PC-9 (cell line): ENCODE data around the gene VAT1L. TPM values are rescaled to one million over a fixed set of nuclear protein-coding genes. Genes with fewer than 3 reads are reported as not detected.

Source experiments
- BruUV-seq: library from RNA; stranded (reverse); fragments of 400-500 nt; replicated peaks from 2 replicates; lab custom pipeline; 2021; lab: Mats Ljungman, UMichigan
- CTCF ChIA-PET: fragments of 300-600 bp; sonication (Branson Sonifier 250); formaldehyde crosslinking; loops from one replicate; lab custom pipeline; 2022; ENCODE audit warnings: antibody characterized with exemption; lab: Charles Lee
- POLR2A ChIA-PET: fragments of 300-600 bp; sonication (Branson Sonifier 250); formaldehyde crosslinking; loops from one replicate; lab custom pipeline; 2022; ENCODE audit warnings: antibody characterized with exemption; ENCODE audit not compliant: unreplicated experiment; lab: Charles Lee
- DNase-seq, 2 experiments: peaks; one replicate each; pipeline versions ENCODE4 v3.0.0 to v3.0.0-alpha.2; 2015 to 2022; ENCODE audit warnings: mixed read lengths in 1 of 2
- H2AFZ ChIP-seq: fragments of 200-600 bp; sonication (generic); 2 replicates; pipeline ENCODE4 v1.8.1; 2017; ENCODE audit warnings: antibody characterized with exemption
- H3F3A ChIP-seq: fragments of 200-600 bp; sonication (generic); 2 replicates; pipeline ENCODE4 v1.8.1; 2017; ENCODE audit warnings: antibody characterized with exemption, mild to moderate bottlenecking, low read depth; ENCODE audit not compliant: insufficient read depth
- H3K27ac ChIP-seq: fragments of 200-600 bp; sonication (generic); 2 replicates; pipeline ENCODE4 v1.6.1; 2016; ENCODE audit warnings: mixed run types
- H3K27me3 ChIP-seq: fragments of 200-600 bp; sonication (generic); 2 replicates; pipeline ENCODE4 v1.6.1; 2016; ENCODE audit warnings: low read depth, mixed run types; ENCODE audit not compliant: insufficient read depth
- H3K36me3 ChIP-seq: fragments of 200-600 bp; sonication (generic); 2 replicates; pipeline ENCODE4 v1.6.1; 2016; ENCODE audit warnings: low read depth, mixed run types
- H3K4me1 ChIP-seq: fragments of 200-600 bp; sonication (generic); replicated peaks from 2 replicates; pipeline ENCODE4 v1.6.1; 2016; ENCODE audit warnings: mixed run types; ENCODE audit not compliant: insufficient read depth
- H3K4me2 ChIP-seq: fragments of 200-600 bp; sonication (generic); 2 replicates; pipeline ENCODE4 v1.6.1; 2017; ENCODE audit warnings: mixed run types
- H3K4me3 ChIP-seq: fragments of 200-600 bp; sonication (generic); 2 replicates; pipeline ENCODE4 v1.6.1; 2016; ENCODE audit warnings: mixed run types
- H3K79me2 ChIP-seq: fragments of 200-600 bp; sonication (generic); 2 replicates; pipeline ENCODE4 v1.6.1; 2017; ENCODE audit warnings: low read depth, mixed run types
- H3K9me2 ChIP-seq: fragments of 200-600 bp; sonication (generic); 2 replicates; pipeline ENCODE4 v1.8.1; 2017; ENCODE audit warnings: mild to moderate bottlenecking; ENCODE audit not compliant: insufficient read depth
- H3K9me3 ChIP-seq: fragments of 200-600 bp; sonication (generic); 2 replicates; pipeline ENCODE4 v1.8.1; 2016; ENCODE audit warnings: low read depth; ENCODE audit not compliant: insufficient read depth
- H4K20me1 ChIP-seq: fragments of 200-600 bp; sonication (generic); 2 replicates; pipeline ENCODE4 v1.8.1; 2017; ENCODE audit not compliant: insufficient read depth
- EZH2 ChIP-seq: fragments of 200-600 bp; sonication (generic); IDR thresholded peaks from 2 replicates; pipeline ENCODE4 v1.8.0; 2017; ENCODE audit warnings: antibody characterized with exemption, low read depth
- intact Hi-C: fragments of 100-400 bp; cut with micrococcal nuclease; formaldehyde crosslinking; loops from one replicate; pipeline ENCODE4 v1.10.0; 2022; ENCODE audit not compliant: unreplicated experiment
- total RNA-seq: library from RNA; stranded (reverse); gene quantifications from 2 replicates; pipeline ENCODE4 v1.2.3, GENCODE V29; 2021
- TF ChIP-seq, protein P1 (sequence below): fragments of 200-600 bp; sonication (generic); conservative IDR thresholded peaks from 2 replicates; pipeline ENCODE4 v1.6.1; 2017; ENCODE audit warnings: mixed run types, antibody characterized with exemption, mild to moderate bottlenecking, moderate library complexity

Gene VAT1L
- total RNA-seq, 1 experiment from 2014 or later: not detected

DNA sequence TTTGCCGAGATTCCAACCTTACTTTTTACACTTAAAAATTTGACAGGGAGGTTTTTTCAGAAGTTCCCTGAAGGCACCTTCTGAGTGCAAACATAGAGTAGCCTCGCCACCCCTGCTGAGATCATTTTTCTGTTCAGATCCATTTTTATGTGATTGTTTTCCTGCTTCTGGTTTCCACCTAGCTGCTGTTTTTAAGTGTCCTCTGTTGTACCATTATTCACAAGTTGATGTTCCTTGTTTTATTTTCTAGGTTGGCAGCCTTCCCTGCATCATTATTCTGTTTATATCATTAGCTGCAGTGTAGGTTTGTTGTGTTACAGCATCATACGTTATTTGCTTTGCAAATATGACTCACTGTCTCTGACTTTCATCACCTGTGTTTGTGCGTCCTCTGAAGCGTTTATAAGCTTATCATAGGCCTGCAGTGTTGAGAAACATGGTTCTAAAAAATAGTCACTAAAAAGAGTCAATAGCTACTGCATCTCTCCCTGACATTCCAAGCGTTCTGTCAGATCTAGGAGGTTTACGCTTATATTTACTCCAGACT is 117.1 kb downstream of the VAT1L start:
- no peak for DNase-seq
- intact Hi-C loops: no loop called here
- BruUV-seq: no TSS peak
- POLR2A ChIA-PET: no interaction called here
- Histone ChIP-seq H4K20me1 (no peaks in the 10 kb centered on the region), H3K4me1 (no peaks in the 10 kb centered on the region), H3K4me3 (no peak overlapping the region), H3K9me3 (no peaks in the 10 kb centered on the region), H3K27ac (no peak overlapping the region), H3K79me2 (no peaks in the 10 kb centered on the region), H3K9me2 (no peaks in the 10 kb centered on the region), H3K27me3 (peaks cover 8% of the 10 kb centered on the region), H3F3A (no peaks in the 10 kb centered on the region), H3K4me2 (no peak overlapping the region), H3K36me3 (no peaks in the 10 kb centered on the region), H2AFZ (no peak overlapping the region)
- no peak for TF ChIP-seq EZH2
- TF ChIP-seq, protein P1, sequence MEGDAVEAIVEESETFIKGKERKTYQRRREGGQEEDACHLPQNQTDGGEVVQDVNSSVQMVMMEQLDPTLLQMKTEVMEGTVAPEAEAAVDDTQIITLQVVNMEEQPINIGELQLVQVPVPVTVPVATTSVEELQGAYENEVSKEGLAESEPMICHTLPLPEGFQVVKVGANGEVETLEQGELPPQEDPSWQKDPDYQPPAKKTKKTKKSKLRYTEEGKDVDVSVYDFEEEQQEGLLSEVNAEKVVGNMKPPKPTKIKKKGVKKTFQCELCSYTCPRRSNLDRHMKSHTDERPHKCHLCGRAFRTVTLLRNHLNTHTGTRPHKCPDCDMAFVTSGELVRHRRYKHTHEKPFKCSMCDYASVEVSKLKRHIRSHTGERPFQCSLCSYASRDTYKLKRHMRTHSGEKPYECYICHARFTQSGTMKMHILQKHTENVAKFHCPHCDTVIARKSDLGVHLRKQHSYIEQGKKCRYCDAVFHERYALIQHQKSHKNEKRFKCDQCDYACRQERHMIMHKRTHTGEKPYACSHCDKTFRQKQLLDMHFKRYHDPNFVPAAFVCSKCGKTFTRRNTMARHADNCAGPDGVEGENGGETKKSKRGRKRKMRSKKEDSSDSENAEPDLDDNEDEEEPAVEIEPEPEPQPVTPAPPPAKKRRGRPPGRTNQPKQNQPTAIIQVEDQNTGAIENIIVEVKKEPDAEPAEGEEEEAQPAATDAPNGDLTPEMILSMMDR: no peak
- CTCF ChIA-PET: no interaction called here

DNA sequence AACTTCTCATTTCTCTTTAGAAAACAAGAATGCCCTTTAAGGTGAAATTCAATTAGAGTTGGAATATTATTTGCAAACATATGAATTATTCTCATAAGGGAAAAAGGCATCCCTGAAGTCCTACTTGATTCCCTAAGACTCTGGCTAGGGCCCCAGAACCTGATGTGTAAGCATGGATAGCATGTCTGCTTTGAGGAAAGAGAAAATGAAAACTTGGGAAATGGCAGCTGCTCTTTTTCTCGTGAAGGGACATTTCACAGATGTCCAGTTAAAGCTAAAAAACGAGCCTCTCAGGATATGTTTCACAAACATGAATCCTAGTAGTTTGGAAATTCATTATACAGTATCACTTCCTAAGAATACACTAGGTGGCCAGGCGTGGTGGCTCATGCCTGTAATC is 121.7 kb downstream of the VAT1L start:
- H3K36me3 ChIP-seq: no peaks in the 10 kb centered on the region
- no TSS peak for BruUV-seq
- no peak overlapping the region for H2AFZ ChIP-seq
- H3K27me3 ChIP-seq: peaks cover 22% of the 10 kb centered on the region
- no peaks in the 10 kb centered on the region for H3K9me3 ChIP-seq
- POLR2A ChIA-PET: no interaction called here
- H3K27ac ChIP-seq: no peak overlapping the region
- no peaks in the 10 kb centered on the region for H4K20me1 ChIP-seq
- CTCF ChIA-PET: no interaction called here
- TF ChIP-seq EZH2: no peak
- intact Hi-C loops: no loop called here
- no peaks in the 10 kb centered on the region for H3K9me2 ChIP-seq
- no peak for DNase-seq
- no peaks in the 10 kb centered on the region for H3F3A ChIP-seq
- no peaks in the 10 kb centered on the region for H3K79me2 ChIP-seq
- H3K4me3 ChIP-seq: no peak overlapping the region
- H3K4me1 ChIP-seq: no peaks in the 10 kb centered on the region
- H3K4me2 ChIP-seq: no peak overlapping the region

DNA sequence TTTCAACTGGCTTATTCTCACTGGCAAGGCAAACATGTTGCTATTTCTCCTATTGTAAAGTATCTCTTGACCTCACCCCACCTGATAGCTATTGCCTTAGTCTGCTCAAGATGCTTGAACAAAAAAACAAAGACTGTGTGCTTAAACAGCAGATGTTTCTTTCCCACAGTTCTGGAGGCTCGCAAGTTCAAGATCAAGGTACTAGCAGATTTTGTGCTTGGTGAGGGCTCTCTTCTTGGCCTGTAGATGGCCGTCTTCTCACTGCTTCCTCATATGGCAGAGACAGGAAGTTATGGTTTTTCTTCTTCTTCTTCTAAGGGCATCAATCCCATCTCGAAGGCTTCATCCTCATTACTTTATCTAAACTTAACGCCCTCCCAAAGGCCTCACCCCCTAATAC is 124.3 kb downstream of the VAT1L start:
- TF ChIP-seq, protein P1: no peak
- TF ChIP-seq EZH2: no peak
- no peak for DNase-seq
- H3K79me2 ChIP-seq: no peaks in the 10 kb centered on the region
- no peak overlapping the region for H3K4me3 ChIP-seq
- H3K27ac ChIP-seq: no peak overlapping the region
- no peaks in the 10 kb centered on the region for H3K9me2 ChIP-seq
- no peaks in the 10 kb centered on the region for H3K9me3 ChIP-seq
- H3K36me3 ChIP-seq: no peaks in the 10 kb centered on the region
- POLR2A ChIA-PET: no interaction called here
- no peaks in the 10 kb centered on the region for H3F3A ChIP-seq
- intact Hi-C loops: no loop called here
- BruUV-seq: no TSS peak
- no peak overlapping the region for H3K4me2 ChIP-seq
- peaks cover 47% of the 10 kb centered on the region for H3K27me3 ChIP-seq
- H4K20me1 ChIP-seq: no peaks in the 10 kb centered on the region
- H3K4me1 ChIP-seq: no peaks in the 10 kb centered on the region
- no peak overlapping the region for H2AFZ ChIP-seq
- CTCF ChIA-PET: no interaction called here

DNA sequence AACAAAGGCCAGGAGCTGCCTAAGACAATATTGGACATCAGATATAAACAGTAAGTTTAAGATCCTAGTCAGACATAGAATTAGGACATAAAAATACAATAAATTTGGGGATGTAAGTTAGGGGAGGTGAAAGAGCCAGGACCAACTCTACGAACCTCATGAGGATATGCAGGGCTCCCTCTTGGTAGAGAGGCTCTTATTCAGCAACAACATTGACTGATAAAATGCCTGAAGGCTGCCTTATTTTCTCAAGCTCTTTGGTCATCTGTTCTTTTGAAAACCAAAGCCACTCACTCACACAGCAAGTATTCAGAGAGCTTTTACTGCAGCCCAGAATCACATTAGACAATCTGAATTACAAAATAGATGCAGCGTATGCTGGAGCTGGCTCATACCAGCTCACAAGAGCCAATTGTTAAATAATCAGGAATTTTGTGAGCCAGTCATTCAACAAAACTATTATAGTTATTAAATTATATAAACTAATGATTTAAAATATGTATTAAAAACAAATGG is 125.4 kb downstream of the VAT1L start:
- intact Hi-C loops: no loop called here
- no peak for TF ChIP-seq EZH2
- TF ChIP-seq, protein P1: no peak
- Histone ChIP-seq H3K27me3 (peaks cover 58% of the 10 kb centered on the region), H3K9me3 (no peaks in the 10 kb centered on the region), H3K4me2 (no peak overlapping the region), H3K36me3 (no peaks in the 10 kb centered on the region), H2AFZ (no peak overlapping the region), H3K9me2 (no peaks in the 10 kb centered on the region), H3K4me3 (no peak overlapping the region), H4K20me1 (no peaks in the 10 kb centered on the region), H3K79me2 (no peaks in the 10 kb centered on the region), H3K27ac (no peak overlapping the region), H3F3A (no peaks in the 10 kb centered on the region), H3K4me1 (no peaks in the 10 kb centered on the region)
- ChIA-PET POLR2A (no interaction called here), CTCF (no interaction called here)
- no TSS peak for BruUV-seq
- DNase-seq: no peak
